Spleen (tissue), 11 donors: Measurements from ENCODE around the gene NANOGP8. TPM values are rescaled to one million over a fixed set of nuclear protein-coding genes. Genes with fewer than 3 reads are reported as not detected.

Experiments used
- DNase-seq: peaks from one replicate; pipeline ENCODE4 v3.0.0-alpha.2; 2020
- H3K27ac ChIP-seq, 8 donors: fragments of 200-600 bp; sonication (generic) in 7 of 8; 1 replicate in 4 of 8; 2 replicates in 4 of 8; pipeline versions ENCODE4 v1.5.0 to v1.8.0; 2016 to 2021; ENCODE audit warnings: inconsistent platforms in 4 of 8, mild to moderate bottlenecking in 4 of 8, moderate library complexity in 1 of 8
- H3K27me3 ChIP-seq, 7 donors: fragments of 200-600 bp; sonication (generic) in 6 of 7; replicated peaks in 1 of 7; 1 replicate in 4 of 7; 2 replicates in 3 of 7; pipeline versions ENCODE4 v1.5.0 to v1.8.0; 2016 to 2021; ENCODE audit warnings: inconsistent platforms in 3 of 7, mild to moderate bottlenecking in 1 of 7
- H3K36me3 ChIP-seq, 6 donors: fragments of 200-600 bp; sonication (generic) in 5 of 6; 1 replicate in 4 of 6; 2 replicates in 2 of 6; pipeline versions ENCODE4 v1.5.0 to v1.8.0; 2016 to 2021; ENCODE audit warnings: inconsistent platforms in 2 of 6
- H3K4me1 ChIP-seq, 6 donors: fragments of 200-600 bp; sonication (generic) in 5 of 6; 1 replicate in 3 of 6; 2 replicates in 3 of 6; pipeline versions ENCODE4 v1.5.0 to v1.8.0; 2016 to 2021; ENCODE audit warnings: inconsistent platforms in 3 of 6
- H3K4me3 ChIP-seq, 8 donors: fragments of 200-600 bp; sonication (generic) in 7 of 8; 1 replicate in 4 of 8; 2 replicates in 4 of 8; pipeline versions ENCODE4 v1.5.0 to v1.8.0; 2016 to 2021; ENCODE audit warnings: inconsistent platforms in 4 of 8, mild to moderate bottlenecking in 4 of 8, moderate library complexity in 2 of 8
- H3K9me3 ChIP-seq, 8 donors: fragments of 200-600 bp; sonication (generic) in 7 of 8; 1 replicate in 4 of 8; 2 replicates in 4 of 8; pipeline versions ENCODE4 v1.5.0 to v1.8.0; 2016 to 2021; ENCODE audit warnings: inconsistent platforms in 4 of 8
- POLR2A ChIP-seq, 3 donors: fragments of 450-650 bp; IDR thresholded peaks; one replicate each; pipeline ENCODE4 v1.5.1; 2017; ENCODE audit warnings: antibody characterized with exemption in 3 of 3, mild to moderate bottlenecking in 1 of 3
- POLR2AphosphoS5 ChIP-seq, 3 donors: sonication (generic); formaldehyde crosslinking; IDR thresholded peaks; one replicate each; pipeline ENCODE4 v1.5.1; 2017; ENCODE audit warnings: antibody characterized with exemption in 3 of 3
- WGBS, 5 donors: extraction: QIAGEN DNeasy Blood & Tissue Kit in 3 of 5; methylation state at CpG; one replicate each; pipeline versions ENCODE4 v1.1.5 to v1.1.7; 2013 to 2018; 5-methylcytosine and 5-hydroxymethylcytosine counted together
- intact Hi-C: fragments of 100-400 bp; cut with DNase I; formaldehyde crosslinking; loops from one replicate; pipeline ENCODE4 v1.15.0; 2023; ENCODE audit warnings: low total_unique reads
- polyA plus RNA-seq, 3 donors: library from polyadenylated mRNA; stranded (reverse); fragments of 200-250 nt; gene quantifications; one replicate each; pipeline ENCODE4 v1.2.1, GENCODE V29; 2013
- total RNA-seq, 7 donors: library from RNA; depleted of rRNA in 3 of 7; stranded (reverse); fragments of >200 nt in 3 of 7; fragmentation: NEBNext Ultra II Directional in 4 of 7; extraction: Animal tissue kit (Norgen Biotek cat#: 25700) in 4 of 7; gene quantifications; one replicate each; pipeline versions ENCODE4 v1.1.0 to v1.2.1, GENCODE V29; 2016 to 2021
- TF ChIP-seq, protein P1 (sequence below), 11 experiments: fragments of 200-600 bp in 7 of 11; fragments of 450-650 bp in 4 of 11; sonication (generic) in 4 of 11; IDR thresholded peaks in 8 of 11; conservative IDR thresholded peaks in 3 of 11; 1 replicate in 7 of 11; 2 replicates in 4 of 11; pipeline versions ENCODE4 v1.4.0 to v1.8.0; 2016 to 2021; ENCODE audit warnings: antibody characterized with exemption in 11 of 11, inconsistent platforms in 4 of 11, mild to moderate bottlenecking in 1 of 11
- donor health status: healthy with polysubstance abuse.
- donor health status: DM: no; HTN: no; CAD: no; lungs with moderate emphysema.
- donor health status: DM: no; HTN: no; CAD: no.
- donor health status: Bipolar disorder and iron deficiency.
- donor health status: healthy.
- donor health status: DM: no; HTN: no; CAD: no.
- donor health status: DM: yes; HTN: yes; CAD: no.

The NANOGP8 gene
- total and polyA plus RNA-seq, 10 donors = 0.50 to 4.4 (median 1.1) TPM; not detected in 5

- intact Hi-C loops = no loop called here
- Histone ChIP-seq H3K36me3 (no peaks in the 10 kb centered on the region), H3K27me3 (no peaks in the 10 kb centered on the region), H3K9me3 (peaks cover 0 to 5% (median 0%) of the 10 kb centered on the region in 8 donors), H3K4me3 (no peak overlapping the region), H3K4me1 (no peaks in the 10 kb centered on the region), H3K27ac (no peak overlapping the region)
- no peak for DNase-seq
- WGBS, 5 donors = 93 to 100% (median 96%) methylated on average over 1 of the region's 1 CpG
- TF ChIP-seq, protein P1, sequence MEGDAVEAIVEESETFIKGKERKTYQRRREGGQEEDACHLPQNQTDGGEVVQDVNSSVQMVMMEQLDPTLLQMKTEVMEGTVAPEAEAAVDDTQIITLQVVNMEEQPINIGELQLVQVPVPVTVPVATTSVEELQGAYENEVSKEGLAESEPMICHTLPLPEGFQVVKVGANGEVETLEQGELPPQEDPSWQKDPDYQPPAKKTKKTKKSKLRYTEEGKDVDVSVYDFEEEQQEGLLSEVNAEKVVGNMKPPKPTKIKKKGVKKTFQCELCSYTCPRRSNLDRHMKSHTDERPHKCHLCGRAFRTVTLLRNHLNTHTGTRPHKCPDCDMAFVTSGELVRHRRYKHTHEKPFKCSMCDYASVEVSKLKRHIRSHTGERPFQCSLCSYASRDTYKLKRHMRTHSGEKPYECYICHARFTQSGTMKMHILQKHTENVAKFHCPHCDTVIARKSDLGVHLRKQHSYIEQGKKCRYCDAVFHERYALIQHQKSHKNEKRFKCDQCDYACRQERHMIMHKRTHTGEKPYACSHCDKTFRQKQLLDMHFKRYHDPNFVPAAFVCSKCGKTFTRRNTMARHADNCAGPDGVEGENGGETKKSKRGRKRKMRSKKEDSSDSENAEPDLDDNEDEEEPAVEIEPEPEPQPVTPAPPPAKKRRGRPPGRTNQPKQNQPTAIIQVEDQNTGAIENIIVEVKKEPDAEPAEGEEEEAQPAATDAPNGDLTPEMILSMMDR (IDR thresholded peaks at IDR 0.05 in 8 of 11, conservative IDR thresholded peaks at IDR 0.05 in 3 of 11) = no peak
- TF ChIP-seq POLR2AphosphoS5 (IDR thresholded peaks at IDR 0.05) (no peak), POLR2A (IDR thresholded peaks at IDR 0.05) (no peak)
These were observed 41.1 kb upstream of the NANOGP8 start for GRCh38 chr15:35126236-35126635.

- Histone ChIP-seq H3K27ac (no peak overlapping the region), H3K9me3 (peaks cover 0 to 5% (median 0%) of the 10 kb centered on the region in 8 donors), H3K36me3 (no peaks in the 10 kb centered on the region), H3K4me1 (no peaks in the 10 kb centered on the region), H3K4me3 (no peak overlapping the region), H3K27me3 (no peaks in the 10 kb centered on the region)
- no peak for DNase-seq
- TF ChIP-seq POLR2AphosphoS5 (IDR thresholded peaks at IDR 0.05) (no peak), POLR2A (IDR thresholded peaks at IDR 0.05) (no peak)
- TF ChIP-seq, protein P1 (IDR thresholded peaks at IDR 0.05 in 8 of 11, conservative IDR thresholded peaks at IDR 0.05 in 3 of 11) = no peak
- intact Hi-C loops = no loop called here
These were observed 38.6 kb upstream of the NANOGP8 start for GRCh38 chr15:35123743-35124142.

DNA sequence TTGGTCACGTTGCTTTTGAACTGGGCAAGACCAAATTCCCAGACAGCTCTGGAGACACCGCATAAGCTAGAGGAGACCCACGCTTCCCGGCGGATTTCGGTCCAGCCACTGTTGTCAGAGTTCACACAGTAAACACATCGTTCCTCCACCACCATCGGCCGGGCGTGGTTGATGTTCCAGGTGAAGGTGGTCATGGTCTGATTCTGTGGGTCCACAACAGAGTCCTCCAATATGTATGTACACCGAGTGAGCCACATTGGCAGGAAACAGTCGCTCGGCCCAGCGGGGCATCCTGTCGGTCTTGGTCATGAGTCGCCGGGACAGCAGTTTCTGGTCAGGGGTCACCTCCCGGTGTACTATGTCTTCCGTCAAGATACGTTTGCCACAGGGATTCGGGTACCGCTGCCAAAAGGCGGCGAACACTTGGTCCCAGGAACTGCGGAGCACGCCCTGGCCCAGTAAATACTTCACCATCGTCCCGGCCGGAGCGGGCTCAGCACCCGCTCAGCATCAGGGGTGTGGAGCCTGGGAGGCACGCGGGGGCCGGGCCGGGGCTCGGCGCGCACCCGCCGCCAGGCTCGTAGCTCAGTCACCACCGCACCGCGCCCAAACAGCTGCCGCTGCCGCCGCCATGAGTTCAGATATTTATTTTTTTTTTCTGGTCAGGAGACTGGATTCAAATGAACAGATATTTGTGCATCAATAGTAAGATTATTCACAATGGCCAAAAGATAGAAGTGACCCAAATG lies 36.7 kb upstream of the NANOGP8 start:
- 93 to 96% (median 95%) methylated on average over 43 to 47 of the region's 47 CpGs for WGBS, 5 donors
- peaks cover 0 to 5% (median 0%) of the 10 kb centered on the region in 8 donors for H3K9me3 ChIP-seq
- H3K4me3 ChIP-seq = no peak overlapping the region
- TF ChIP-seq, protein P1 (IDR thresholded peaks at IDR 0.05 in 8 of 11, conservative IDR thresholded peaks at IDR 0.05 in 3 of 11) = no peak
- H3K36me3 ChIP-seq = no peaks in the 10 kb centered on the region
- H3K4me1 ChIP-seq = no peaks in the 10 kb centered on the region
- intact Hi-C loops = no loop called here
- DNase-seq = peak; percentile 65
- no peaks in the 10 kb centered on the region for H3K27me3 ChIP-seq
- no peak overlapping the region for H3K27ac ChIP-seq

GRCh38 chr15:35120173-35120572 lies 35.1 kb upstream of the NANOGP8 start:
- no peaks in the 10 kb centered on the region for H3K4me1 ChIP-seq
- H3K4me3 ChIP-seq = no peak overlapping the region
- DNase-seq = no peak
- intact Hi-C loops = no loop called here
- TF ChIP-seq POLR2AphosphoS5 (IDR thresholded peaks at IDR 0.05) (no peak), POLR2A (IDR thresholded peaks at IDR 0.05) (no peak)
- TF ChIP-seq, protein P1 (IDR thresholded peaks at IDR 0.05 in 8 of 11, conservative IDR thresholded peaks at IDR 0.05 in 3 of 11) = no peak
- 93 to 98% (median 97%) methylated on average over 6 of the region's 6 CpGs for WGBS, 5 donors
- H3K36me3 ChIP-seq = no peaks in the 10 kb centered on the region
- no peaks in the 10 kb centered on the region for H3K27me3 ChIP-seq
- no peak overlapping the region for H3K27ac ChIP-seq
- peaks cover 0 to 4% (median 0%) of the 10 kb centered on the region in 8 donors for H3K9me3 ChIP-seq
